ENCODE measurements around the gene PRKACG.

Gene PRKACG

GRCh38 chr9:68978066-68978465 lies 35.8 kb downstream of the PRKACG start:
- no peaks in the 10 kb centered on the region for H3K79me2 ChIP-seq (ENCODE audit: insufficient read depth, low read length)
- TF ChIP-seq EZH2phosphoT487 (IDR thresholded peaks at IDR 0.05; ENCODE audit: borderline replicate concordance) (no peak), CTCF (conservative IDR thresholded peaks at IDR 0.05; ENCODE audit: low read length) (no peak)
- no peak overlapping the region for H3K4me2 ChIP-seq (ENCODE audit: low read depth, low read length, poor library complexity, severe bottlenecking)
- H3K4me1 ChIP-seq (ENCODE audit: insufficient read depth, low read length, poor library complexity, severe bottlenecking): peaks cover 61% of the 10 kb centered on the region
- H3F3A ChIP-seq (ENCODE audit: low read depth): peaks cover 9% of the 10 kb centered on the region
- peaks cover 4% of the 10 kb centered on the region; the same call in 1 of the 2 replicates for H3K9me3 ChIP-seq (ENCODE audit: insufficient read depth, low read depth, low read length)
- no peaks in the 10 kb centered on the region for H3K36me3 ChIP-seq (ENCODE audit: insufficient read depth, low read length)
- H4K20me1 ChIP-seq (ENCODE audit: insufficient read depth, low read length, poor library complexity, severe bottlenecking): no peaks in the 10 kb centered on the region
- no peak overlapping the region for H3K9ac ChIP-seq (ENCODE audit: low read depth, low read length, poor library complexity, severe bottlenecking)
- H3K9me2 ChIP-seq (replicated peaks; ENCODE audit: low read depth, low read length): no peaks in the 10 kb centered on the region
- H3K4me3 ChIP-seq (ENCODE audit: low read length, poor library complexity, severe bottlenecking): no peak overlapping the region
- H2AFZ ChIP-seq (ENCODE audit: low read length): no peak overlapping the region
- H3K27me3 ChIP-seq (ENCODE audit: insufficient read depth, low read length, poor library complexity, severe bottlenecking): no peaks in the 10 kb centered on the region

GRCh38 chr9:68975365-68976043 lies 38.4 kb downstream of the PRKACG start:
- Histone ChIP-seq H3K9me2 (replicated peaks; ENCODE audit: low read depth, low read length) (no peaks in the 10 kb centered on the region), H3K4me1 (ENCODE audit: insufficient read depth, low read length, poor library complexity, severe bottlenecking) (peaks cover 38% of the 10 kb centered on the region), H2AFZ (ENCODE audit: low read length) (no peak overlapping the region), H3K27me3 (ENCODE audit: insufficient read depth, low read length, poor library complexity, severe bottlenecking) (no peaks in the 10 kb centered on the region), H3K9me3 (ENCODE audit: insufficient read depth, low read depth, low read length) (peaks cover 4% of the 10 kb centered on the region; the same call in 1 of the 2 replicates), H3K4me3 (ENCODE audit: low read length, poor library complexity, severe bottlenecking) (no peak overlapping the region), H3K9ac (ENCODE audit: low read depth, low read length, poor library complexity, severe bottlenecking) (no peak overlapping the region), H4K20me1 (ENCODE audit: insufficient read depth, low read length, poor library complexity, severe bottlenecking) (no peaks in the 10 kb centered on the region), H3K79me2 (ENCODE audit: insufficient read depth, low read length) (no peaks in the 10 kb centered on the region), H3K4me2 (ENCODE audit: low read depth, low read length, poor library complexity, severe bottlenecking) (no peak overlapping the region), H3F3A (ENCODE audit: low read depth) (peaks cover 3% of the 10 kb centered on the region; the same call in 1 of the 2 replicates), H3K36me3 (ENCODE audit: insufficient read depth, low read length) (no peaks in the 10 kb centered on the region)
- TF ChIP-seq CTCF (conservative IDR thresholded peaks at IDR 0.05; ENCODE audit: low read length) (no peak), EZH2phosphoT487 (IDR thresholded peaks at IDR 0.05; ENCODE audit: borderline replicate concordance) (no peak)

- Histone ChIP-seq H3K36me3 (ENCODE audit: insufficient read depth, low read length) (no peaks in the 10 kb centered on the region), H3F3A (ENCODE audit: low read depth) (peaks cover 3% of the 10 kb centered on the region; the same call in 1 of the 2 replicates), H3K79me2 (ENCODE audit: insufficient read depth, low read length) (no peaks in the 10 kb centered on the region), H3K4me2 (ENCODE audit: low read depth, low read length, poor library complexity, severe bottlenecking) (peak overlapping the region; percentile 12), H3K9me3 (ENCODE audit: insufficient read depth, low read depth, low read length) (peaks cover 4% of the 10 kb centered on the region; the same call in 1 of the 2 replicates), H3K9ac (ENCODE audit: low read depth, low read length, poor library complexity, severe bottlenecking) (no peak overlapping the region), H3K4me1 (ENCODE audit: insufficient read depth, low read length, poor library complexity, severe bottlenecking) (peaks cover 32% of the 10 kb centered on the region), H3K27me3 (ENCODE audit: insufficient read depth, low read length, poor library complexity, severe bottlenecking) (no peaks in the 10 kb centered on the region), H2AFZ (ENCODE audit: low read length) (no peak overlapping the region), H4K20me1 (ENCODE audit: insufficient read depth, low read length, poor library complexity, severe bottlenecking) (no peaks in the 10 kb centered on the region), H3K4me3 (ENCODE audit: low read length, poor library complexity, severe bottlenecking) (no peak overlapping the region), H3K9me2 (replicated peaks; ENCODE audit: low read depth, low read length) (no peaks in the 10 kb centered on the region)
- TF ChIP-seq EZH2phosphoT487 (IDR thresholded peaks at IDR 0.05; ENCODE audit: borderline replicate concordance) (no peak), CTCF (conservative IDR thresholded peaks at IDR 0.05; ENCODE audit: low read length) (no peak)
These were observed 39.0 kb downstream of the PRKACG start for GRCh38 chr9:68974901-68975300.
